HG03039 (cell line): ENCODE results near the gene IL1RL1.
A peak's percentile ranks its signal among the peaks of the same experiment; 100 is the strongest.
"Not testable (repeated sequence)": the region's sequence is repeated elsewhere in the genome, so short reads cannot be mapped to it uniquely, and the experiment has no call there.

ENCODE experiments used
- ATAC-seq: cut with Tn5 transposase; IDR thresholded peaks from one replicate; pipeline ENCODE4 v1.9.1; 2021; ENCODE audit warnings: mild to moderate bottlenecking, moderate library complexity; ENCODE audit not compliant: unreplicated experiment

The IL1RL1 gene

GRCh38 chr2:102291319-102292075 lies 19.9 kb upstream of the IL1RL1 start:
- ATAC-seq: no peak

DNA sequence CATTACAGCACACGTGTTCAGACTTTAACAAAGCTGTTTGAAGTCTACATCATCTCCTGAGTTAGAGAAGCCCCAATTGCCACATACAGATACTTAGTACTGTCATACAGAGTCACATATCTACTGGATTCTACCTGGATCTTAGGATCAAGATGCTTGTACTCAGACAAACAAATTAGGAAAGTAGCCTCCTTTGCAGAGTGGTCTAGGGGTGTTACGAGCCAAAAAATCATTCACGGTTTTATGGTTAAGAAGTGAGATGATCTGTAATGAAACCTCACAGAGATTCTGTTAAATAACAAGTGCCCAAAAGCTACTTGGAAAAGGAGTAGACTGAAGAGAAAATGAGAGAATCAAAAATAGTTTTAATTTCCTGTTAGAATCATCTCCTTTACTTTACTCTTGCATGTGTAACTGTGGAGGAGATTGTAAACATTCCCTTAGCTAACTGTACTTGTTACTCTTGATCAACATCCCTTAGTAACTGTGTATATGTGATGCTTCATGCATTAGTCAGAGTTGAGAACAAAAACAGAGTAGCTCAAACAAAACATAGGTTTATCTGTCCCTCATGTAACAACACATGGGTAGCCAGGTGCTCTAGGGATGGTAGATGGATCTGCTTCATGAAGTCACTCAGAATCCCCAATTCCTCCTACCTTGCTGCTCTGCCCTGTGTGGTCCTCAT lies 16.4 kb upstream of the IL1RL1 start:
- no peak for ATAC-seq

GRCh38 chr2:102295566-102295965 lies 15.8 kb upstream of the IL1RL1 start:
- ATAC-seq: no peak

- no peak for ATAC-seq
Measured at GRCh38 chr2:102296449-102296848, 14.9 kb upstream of the IL1RL1 start.

DNA sequence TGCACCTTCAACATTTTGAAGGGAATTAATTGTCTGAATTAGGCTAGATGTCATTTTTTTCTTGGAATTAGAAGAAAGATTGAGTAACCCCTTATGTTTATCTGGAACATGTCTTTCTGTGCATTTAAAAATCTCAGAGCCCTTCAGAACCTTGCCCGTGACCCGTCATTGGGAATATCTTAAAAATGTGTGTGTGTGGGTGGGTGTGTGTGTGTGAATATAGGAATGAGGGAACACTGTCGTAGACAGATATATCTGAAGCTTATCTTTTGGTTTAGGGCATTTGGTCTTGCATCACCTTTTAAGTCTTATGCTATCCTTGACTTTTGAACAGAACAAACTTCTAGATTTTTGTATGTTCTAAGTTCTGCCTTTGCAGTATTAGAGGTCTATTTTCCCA lies 13.5 kb upstream of the IL1RL1 start:
- ATAC-seq: no peak

- peak; percentile 83 for ATAC-seq
Measured at GRCh38 chr2:102301867-102302362, 9.4 kb upstream of the IL1RL1 start.

DNA sequence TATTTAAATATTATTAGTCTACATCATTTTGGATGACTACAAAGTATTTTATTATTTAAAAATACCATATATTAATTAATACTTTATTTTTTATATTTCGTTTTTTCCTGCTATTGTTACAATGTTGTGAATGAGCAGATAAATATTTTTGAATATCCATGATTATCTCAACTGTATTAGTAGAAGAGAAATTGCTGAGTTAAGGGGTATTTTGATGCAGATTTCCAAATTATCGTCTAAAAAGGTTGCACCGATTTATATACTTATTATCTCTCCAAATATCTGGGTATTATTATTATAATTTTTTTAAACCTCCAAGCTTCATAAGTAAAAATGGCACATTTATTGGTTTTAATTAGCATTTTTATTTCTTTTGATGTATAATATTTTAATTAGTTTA lies 8.9 kb upstream of the IL1RL1 start:
- ATAC-seq: no peak

DNA sequence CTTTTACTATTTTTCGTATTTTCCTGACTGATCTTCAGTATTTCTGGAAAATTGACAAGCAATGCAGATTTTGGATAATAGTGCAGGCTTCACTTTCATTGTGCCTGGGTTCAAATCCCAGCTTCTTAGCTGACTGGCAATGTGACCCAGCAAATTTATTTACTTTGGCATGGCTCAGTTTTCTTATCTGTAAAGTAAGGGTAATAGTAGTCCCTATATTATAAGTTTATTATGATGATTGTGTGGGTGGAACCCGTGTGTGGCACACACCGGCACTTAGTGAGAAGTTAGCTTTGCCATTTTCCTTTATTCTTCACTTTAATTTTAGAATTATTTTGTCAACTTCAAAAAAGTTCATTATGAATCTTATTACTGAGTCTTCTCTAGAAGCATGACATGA lies 7.8 kb upstream of the IL1RL1 start:
- ATAC-seq: no peak

DNA sequence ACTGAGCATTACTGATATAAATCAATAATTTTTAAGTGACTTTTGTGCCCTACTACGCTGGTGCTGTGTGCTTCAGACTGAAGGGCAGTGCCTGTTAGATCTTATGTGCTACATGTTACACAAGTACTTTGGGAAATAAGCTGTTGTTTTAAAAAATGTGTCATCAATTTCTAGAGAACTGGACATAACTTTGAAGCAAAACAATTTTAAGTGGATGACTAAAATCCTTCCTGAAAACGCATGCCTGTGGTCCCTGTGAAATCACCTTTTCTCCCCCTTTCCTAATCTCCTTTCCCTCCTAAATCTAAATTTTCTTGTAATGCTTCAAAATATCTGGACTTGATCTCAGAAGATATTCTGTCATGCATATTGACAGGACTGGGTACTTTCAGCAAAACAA lies 7.1 kb upstream of the IL1RL1 start:
- no peak for ATAC-seq

DNA sequence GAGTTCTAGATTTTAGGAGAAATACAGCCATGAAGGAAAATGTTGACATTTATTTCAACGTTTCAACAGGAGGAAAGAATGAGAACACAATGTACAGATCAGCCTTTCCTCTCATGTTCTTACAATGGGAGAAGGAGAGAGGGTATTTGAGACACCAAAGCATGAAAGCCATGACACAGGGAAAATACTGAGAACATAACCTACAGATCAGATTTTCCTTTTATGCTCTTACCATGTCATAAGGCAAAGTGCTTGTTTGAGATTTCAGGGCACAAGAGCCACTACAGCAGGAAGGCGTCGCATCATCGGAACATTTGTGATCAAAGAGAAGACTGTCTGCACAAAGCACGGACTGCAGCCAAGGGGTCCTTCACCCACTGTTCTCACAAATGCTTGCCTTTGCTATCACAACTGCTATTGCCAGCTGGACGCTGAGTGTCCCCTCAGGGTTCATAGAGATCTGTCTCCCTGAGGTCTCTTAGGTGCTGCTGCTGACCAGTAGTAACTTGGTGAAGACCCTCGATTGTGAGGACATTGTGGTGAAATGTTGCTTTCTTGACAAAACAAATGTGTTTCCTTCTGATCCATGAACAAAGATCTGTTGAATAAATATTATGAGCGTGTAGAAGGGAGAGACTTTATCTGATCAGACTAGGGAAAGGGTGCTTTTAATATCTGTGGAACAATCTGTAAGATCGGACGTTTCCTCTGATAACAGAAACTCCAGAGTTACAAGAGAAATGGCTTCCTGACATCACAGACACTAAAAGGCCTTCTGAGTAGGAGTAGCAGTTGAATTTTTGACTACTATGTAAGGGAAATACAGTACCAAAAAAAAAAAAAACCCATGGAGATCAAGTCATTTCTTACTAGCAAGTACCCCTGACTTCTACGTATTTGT lies 6.4 kb upstream of the IL1RL1 start:
- ATAC-seq: no peak

- no peak for ATAC-seq
Measured at GRCh38 chr2:102306125-102306524, 5.2 kb upstream of the IL1RL1 start.

DNA sequence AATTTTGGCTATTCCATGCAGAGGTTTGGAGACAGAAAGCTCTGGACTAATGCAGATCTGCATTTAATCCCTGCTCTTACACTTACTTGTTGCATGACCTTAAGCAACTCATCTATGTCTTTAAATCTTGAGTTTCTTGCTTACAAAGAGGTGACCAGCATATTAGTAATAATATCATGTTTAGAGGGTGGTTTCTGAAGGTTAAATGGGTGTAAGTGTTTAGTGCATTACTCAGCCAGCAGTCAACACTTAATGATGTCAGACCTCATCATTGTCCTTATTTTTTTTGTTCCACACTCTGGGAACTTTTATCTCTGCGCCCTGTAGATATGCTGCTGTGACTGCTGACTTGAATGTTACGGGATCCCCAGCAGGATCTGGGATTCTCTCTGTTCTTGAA lies 1.7 kb downstream of the IL1RL1 start:
- ATAC-seq: no peak

DNA sequence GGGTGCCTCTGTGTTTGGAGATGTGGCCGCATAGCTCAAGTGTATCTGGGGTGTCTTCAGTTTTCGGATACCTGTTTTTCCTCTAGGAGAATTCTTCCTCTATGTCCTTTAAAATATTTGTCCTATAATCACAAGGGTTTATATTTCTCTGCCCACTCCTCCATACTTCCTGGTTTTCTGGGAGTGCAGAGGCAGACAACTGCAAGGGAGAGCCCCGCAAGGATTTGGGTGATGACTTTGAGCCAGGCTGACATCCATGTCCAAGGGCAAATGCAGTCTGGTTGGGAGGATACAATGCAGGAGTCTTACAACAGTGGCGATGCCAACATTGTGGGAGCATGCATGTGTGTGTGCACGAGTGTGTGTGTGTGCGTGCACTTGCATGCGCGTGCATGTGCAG lies 2.1 kb downstream of the IL1RL1 start:
- no peak for ATAC-seq

- ATAC-seq: no peak
Measured at GRCh38 chr2:102313950-102314349, 2.6 kb downstream of the IL1RL1 start.

DNA sequence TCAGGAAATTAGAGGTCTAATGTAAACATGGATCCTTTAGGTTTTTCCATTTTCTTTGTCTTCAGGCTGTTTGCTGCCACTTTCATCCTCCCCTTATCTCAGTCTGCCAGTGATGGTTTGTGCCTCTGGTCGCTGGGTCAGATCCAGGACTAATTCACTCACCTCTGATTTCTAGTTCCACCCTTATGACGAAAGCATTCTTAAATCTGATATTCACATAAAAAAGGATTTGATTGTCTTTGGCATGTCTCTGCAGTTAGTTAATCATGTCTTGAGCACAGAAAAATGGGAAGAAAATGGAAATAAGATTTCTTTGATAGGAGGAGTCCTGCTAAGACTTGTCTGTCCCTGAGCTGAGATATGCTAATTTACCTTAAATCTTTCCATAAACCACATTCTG lies 4.6 kb downstream of the IL1RL1 start:
- ATAC-seq: no peak

GRCh38 chr2:102317715-102318114 lies 6.4 kb downstream of the IL1RL1 start:
- no peak for ATAC-seq

GRCh38 chr2:102318437-102318836 lies 7.1 kb downstream of the IL1RL1 start:
- no peak for ATAC-seq

- no peak for ATAC-seq
Measured at GRCh38 chr2:102321941-102322719, 10.8 kb downstream of the IL1RL1 start.

DNA sequence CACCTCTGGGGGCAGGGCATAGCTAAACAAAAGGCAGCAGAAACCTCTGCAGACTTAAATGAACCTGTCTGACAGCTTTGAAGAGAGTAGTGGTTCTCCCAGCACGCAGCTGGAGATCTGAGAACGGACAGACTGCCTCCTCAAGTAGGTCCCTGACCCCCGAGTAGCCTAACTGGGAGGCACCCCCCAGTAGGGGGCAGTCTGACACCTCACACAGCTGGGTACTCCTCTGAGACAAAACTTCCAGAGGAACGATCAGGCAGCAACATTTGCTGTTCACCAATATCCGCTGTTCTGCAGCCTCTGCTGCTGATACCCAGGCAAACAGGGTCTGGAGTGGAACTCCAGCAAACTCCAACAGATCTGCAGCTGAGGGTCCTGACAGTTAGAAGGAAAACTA lies 13.6 kb downstream of the IL1RL1 start:
- not testable (repeated sequence) for ATAC-seq

DNA sequence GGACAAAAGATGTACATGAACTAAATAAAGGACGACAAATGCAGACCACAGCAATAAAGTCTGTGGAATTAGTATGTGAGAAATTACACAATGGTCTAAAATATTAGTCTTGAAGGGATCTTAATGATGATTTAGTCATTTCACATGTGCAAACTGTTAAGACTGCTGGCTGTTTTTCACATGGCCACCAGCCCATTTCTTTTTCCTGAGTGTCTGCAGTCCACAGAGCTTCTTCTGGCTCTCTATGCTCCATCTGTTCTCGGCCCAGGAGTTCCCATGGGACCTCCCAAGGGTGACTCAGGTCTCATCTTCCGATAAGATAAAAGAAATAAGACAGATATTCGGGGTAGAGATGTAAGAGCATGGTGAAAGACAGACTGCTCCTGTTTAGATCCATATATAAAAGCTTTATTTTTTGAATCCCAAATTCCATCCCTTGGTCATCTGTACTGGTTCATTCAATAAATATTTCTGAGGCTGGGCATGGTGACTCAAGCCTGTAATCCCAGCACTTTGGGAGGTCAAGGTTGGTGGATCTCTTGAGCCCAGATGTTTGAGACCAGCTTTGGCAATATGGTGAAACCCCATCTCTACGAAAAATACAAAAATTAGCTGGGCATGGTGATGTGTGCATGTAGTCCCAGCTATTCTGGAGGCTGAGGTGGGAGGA lies 20.1 kb downstream of the IL1RL1 start:
- no peak for ATAC-seq
